ENCODE measurements around the gene TANC1. TPM values are rescaled to one million over a fixed set of nuclear protein-coding genes. Genes with fewer than 3 reads are reported as not detected.

The TANC1 gene
- total RNA-seq, 1 experiment from 2014 or later: 2.5 TPM

GRCh38 chr2:159126432-159127022, 158.1 kb downstream of the TANC1 start:
- Histone ChIP-seq H3K4me1 (ENCODE audit: insufficient read depth, low read length) (peaks cover 3% of the 10 kb centered on the region; the same call in 1 of the 2 replicates), H2BK5ac (ENCODE audit: insufficient read length, low read length) (no peak overlapping the region), H3K4me2 (ENCODE audit: insufficient read depth, insufficient read length, low read length) (no peak overlapping the region), H3K79me2 (ENCODE audit: insufficient read depth, low read length) (no peaks in the 10 kb centered on the region), H4K8ac (replicated peaks; ENCODE audit: insufficient read length, low read depth, low read length) (no peak overlapping the region), H4K91ac (ENCODE audit: insufficient read length, low read depth, low read length) (no peak overlapping the region), H3K23me2 (ENCODE audit: insufficient read length, low read depth, low read length, poor library complexity, severe bottlenecking) (no peaks in the 10 kb centered on the region), H2AK5ac (ENCODE audit: insufficient read length, low read length) (no peak overlapping the region), H3K27me3 (ENCODE audit: insufficient read depth, low read length) (no peaks in the 10 kb centered on the region), H2BK20ac (ENCODE audit: low read depth, low read length, poor library complexity, severe bottlenecking) (no peak overlapping the region), H2BK12ac (ENCODE audit: insufficient read length, low read depth, low read length) (no peak overlapping the region), H3T11ph (ENCODE audit: low read length) (no peak overlapping the region), H3K27ac (ENCODE audit: insufficient read length, low read depth, low read length) (no peak overlapping the region), H3K14ac (ENCODE audit: insufficient read depth, low read length) (no peak overlapping the region), H4K20me1 (ENCODE audit: control insufficient read depth, insufficient read depth, insufficient read length) (no peaks in the 10 kb centered on the region), H2BK15ac (ENCODE audit: low read depth, low read length) (no peak overlapping the region), H3K9me3 (ENCODE audit: control insufficient read depth, low read depth, low read length) (no peaks in the 10 kb centered on the region), H2BK120ac (ENCODE audit: low read depth, low read length, poor library complexity, severe bottlenecking) (no peak overlapping the region), H3K4ac (ENCODE audit: low read depth, low read length) (no peak overlapping the region), H3K56ac (ENCODE audit: insufficient read length, low read depth, low read length) (no peak overlapping the region), H3K9ac (ENCODE audit: extremely low read depth, insufficient read length, low read length) (no peak overlapping the region), H2AFZ (ENCODE audit: low read length) (no peak overlapping the region), H3K18ac (ENCODE audit: insufficient read length, low read depth, low read length) (no peak overlapping the region), H4K5ac (ENCODE audit: insufficient read length, low read depth, low read length) (no peak overlapping the region), H3K79me1 (ENCODE audit: insufficient read depth, low read depth, low read length, poor library complexity, severe bottlenecking) (no peaks in the 10 kb centered on the region), H3K23ac (ENCODE audit: insufficient read length, low read depth, low read length) (no peak overlapping the region)
- peaks cover 10 to 16% of the 10 kb centered on the region in 2 experiments for H3K4me1 Mint-ChIP-seq
- H3K27ac Mint-ChIP-seq: no peak overlapping the region
- DNase-seq: no peak
- WGBS (ENCODE audit: extremely low coverage, insufficient read length, low lambda C conversion rate): no CpG with 5 or more reads among the region's 2 CpGs
- no peaks in the 10 kb centered on the region for H3K36me3 Mint-ChIP-seq (ENCODE audit: insufficient read depth in 1 of 3, low read depth in 3 of 3)
- no peak for TF ChIP-seq CTCF (conservative IDR thresholded peaks at IDR 0.05)
- H3K4me3 Mint-ChIP-seq: no peak overlapping the region
- H3K9me3 Mint-ChIP-seq: no peaks in the 10 kb centered on the region
- no peaks in the 10 kb centered on the region for H3K27me3 Mint-ChIP-seq (ENCODE audit: low read depth)
